Gastroesophageal sphincter (tissue), 4 donors: ENCODE data around the gene NLE1. TPM values are rescaled to one million over a fixed set of nuclear protein-coding genes. Genes with fewer than 3 reads are reported as not detected.
A peak's percentile ranks its signal among the peaks of the same experiment; 100 is the strongest.
"Not testable (repeated sequence)": the region's sequence is repeated elsewhere in the genome, so short reads cannot be mapped to it uniquely, and the experiment has no call there.

Experiments used
- ATAC-seq: fragments of 150-250 bp; one replicate; pipeline ENCODE4 v1.9.1; 2016; ENCODE audit warnings: mild to moderate bottlenecking, moderate library complexity
- H3K27ac ChIP-seq, 4 donors: fragments of 200-600 bp; sonication (generic) in 3 of 4; 1 replicate in 3 of 4; 2 replicates in 1 of 4; pipeline ENCODE4 v1.5.1; 2016 to 2019
- H3K27me3 ChIP-seq: fragments of 200-600 bp; sonication (generic); one replicate; pipeline ENCODE4 v1.5.1; 2019
- H3K36me3 ChIP-seq, 2 donors: fragments of 200-600 bp; sonication (generic); one replicate each; pipeline ENCODE4 v1.5.1; 2019; ENCODE audit warnings: control low read depth in 1 of 2
- H3K4me1 ChIP-seq, 3 donors: fragments of 200-600 bp; sonication (generic); 1 replicate in 2 of 3; 2 replicates in 1 of 3; pipeline ENCODE4 v1.5.1; 2016 to 2019; ENCODE audit warnings: control low read depth in 2 of 3
- H3K4me3 ChIP-seq, 2 donors: fragments of 200-600 bp; sonication (generic); one replicate each; pipeline ENCODE4 v1.5.1; 2019; ENCODE audit warnings: mild to moderate bottlenecking in 1 of 2, moderate library complexity in 1 of 2
- H3K9me3 ChIP-seq, 3 donors: fragments of 200-600 bp; sonication (generic); one replicate each; pipeline ENCODE4 v1.5.1; 2017 to 2019; ENCODE audit warnings: control low read depth in 2 of 3
- CTCF ChIP-seq, 4 experiments: fragments of 200-600 bp in 2 of 4; fragments of 450-650 bp in 2 of 4; sonication (generic) in 1 of 4; IDR thresholded peaks; one replicate each; pipeline ENCODE4 v1.5.1; 2017 to 2019; ENCODE audit warnings: antibody characterized with exemption in 4 of 4, mild to moderate bottlenecking in 2 of 4, moderate library complexity in 2 of 4
- EP300 ChIP-seq: sonication (generic); formaldehyde crosslinking; IDR thresholded peaks from one replicate; pipeline ENCODE4 v1.6.1; 2017; ENCODE audit warnings: antibody characterized with exemption, mild to moderate bottlenecking
- POLR2A ChIP-seq, 2 donors: fragments of 450-650 bp; IDR thresholded peaks; one replicate each; pipeline ENCODE4 v1.6.1; 2017; ENCODE audit warnings: antibody characterized with exemption in 2 of 2, mild to moderate bottlenecking in 2 of 2, moderate library complexity in 1 of 2
- POLR2AphosphoS5 ChIP-seq: sonication (generic); formaldehyde crosslinking; IDR thresholded peaks from one replicate; pipeline ENCODE4 v1.6.1; 2017; ENCODE audit warnings: antibody characterized with exemption
- WGBS, 2 donors: methylation state at CpG; one replicate each; pipeline ENCODE4 v1.1.5; 2018; ENCODE audit warnings: low coverage in 1 of 2; 5-methylcytosine and 5-hydroxymethylcytosine counted together
- total RNA-seq, 4 donors: library from RNA; depleted of rRNA; stranded (reverse); fragments of >200 nt; gene quantifications; one replicate each; pipeline ENCODE4 v1.1.0, GENCODE V29; 2016

Gene NLE1
- total RNA-seq, 4 donors from 2014 or later, result 7.6 to 12.3 (median 9.3) TPM

- H3K9me3 ChIP-seq, result no peaks in the 10 kb centered on the region
- no peak overlapping the region for H3K4me3 ChIP-seq
- ATAC-seq, result peak; percentile 53
- H3K27ac ChIP-seq, result no peak overlapping the region
- peaks cover 0 to under 1% (median 0%) of the 10 kb centered on the region in 3 donors for H3K4me1 ChIP-seq
- H3K27me3 ChIP-seq, result no peaks in the 10 kb centered on the region
- no peak for TF ChIP-seq POLR2AphosphoS5
- no peak for TF ChIP-seq CTCF (IDR thresholded peaks at IDR 0.05)
- no peak for TF ChIP-seq EP300
- no peak for TF ChIP-seq POLR2A (IDR thresholded peaks at IDR 0.05)
- no CpG with 5 or more reads among the region's 2 CpGs for WGBS, 2 donors
- peaks cover 0 to 24% of the 10 kb centered on the region in 2 donors for H3K36me3 ChIP-seq
These were observed 47.2 kb downstream of the NLE1 start for GRCh38 chr17:35094902-35095301.

GRCh38 chr17:35090707-35091106, 51.4 kb downstream of the NLE1 start:
- H3K27ac ChIP-seq, H3K27me3 ChIP-seq, H3K4me3 ChIP-seq, H3K9me3 ChIP-seq, ATAC-seq, H3K36me3 ChIP-seq: not testable (repeated sequence)
- WGBS, 2 donors, result 74 to 93% methylated on average over 6 to 11 of the region's 11 CpGs
- H3K4me1 ChIP-seq, result peaks cover 0 to 25% (median 5%) of the 10 kb centered on the region in 3 donors

GRCh38 chr17:35089586-35090296, 52.4 kb downstream of the NLE1 start:
- Histone ChIP-seq H3K4me3 (peak overlapping the region in 1 of 2 donors; percentile 99), H3K27me3 (no peaks in the 10 kb centered on the region), H3K4me1 (peaks cover 0 to 25% (median 5%) of the 10 kb centered on the region in 3 donors), H3K27ac (peak overlapping the region in 3 of 4 donors; percentile 87 to 94 (median 89)), H3K36me3 (no peaks in the 10 kb centered on the region), H3K9me3 (no peaks in the 10 kb centered on the region)
- ATAC-seq, result peak; percentile 16
- 45 to 61% methylated on average over 8 to 13 of the region's 22 CpGs for WGBS, 2 donors
- no peak for TF ChIP-seq EP300
- no peak for TF ChIP-seq POLR2AphosphoS5
- TF ChIP-seq CTCF (IDR thresholded peaks at IDR 0.05), result no peak
- no peak for TF ChIP-seq POLR2A (IDR thresholded peaks at IDR 0.05)

- Histone ChIP-seq H3K36me3 (no peaks in the 10 kb centered on the region), H3K4me3 (peak overlapping the region; percentile 82 to 99), H3K27ac (peak overlapping the region; percentile 66 to 94 (median 88)), H3K4me1 (peaks cover 0 to 25% (median 5%) of the 10 kb centered on the region in 3 donors), H3K9me3 (no peaks in the 10 kb centered on the region), H3K27me3 (no peaks in the 10 kb centered on the region)
- peak; percentile 96 for ATAC-seq
- no peak for TF ChIP-seq EP300
- peak; percentile 25 to 46 for TF ChIP-seq POLR2A (IDR thresholded peaks at IDR 0.05)
- no peak for TF ChIP-seq POLR2AphosphoS5
- TF ChIP-seq CTCF (IDR thresholded peaks at IDR 0.05), result peak; percentile 81 to 95 (median 92)
- 0% methylated on average over 4 of the region's 80 CpGs; no CpG with 5 or more reads in 1 of the 2 donors for WGBS, 2 donors
These were observed 53.1 kb downstream of the NLE1 start for GRCh38 chr17:35088881-35089585.

GRCh38 chr17:35088356-35088880, 53.7 kb downstream of the NLE1 start:
- Histone ChIP-seq H3K27me3 (no peaks in the 10 kb centered on the region), H3K27ac (peak overlapping the region; percentile 66 to 94 (median 88)), H3K4me3 (peak overlapping the region; percentile 82 to 99), H3K4me1 (peaks cover 0 to 25% (median 5%) of the 10 kb centered on the region in 3 donors), H3K9me3 (no peaks in the 10 kb centered on the region), H3K36me3 (no peaks in the 10 kb centered on the region)
- WGBS, 2 donors, result 0% methylated on average over 10 to 11 of the region's 26 CpGs
- TF ChIP-seq POLR2A (IDR thresholded peaks at IDR 0.05) (no peak), EP300 (no peak), POLR2AphosphoS5 (no peak), CTCF (IDR thresholded peaks at IDR 0.05) (no peak)
- ATAC-seq, result peak; percentile 51
